HG03175 (cell line): ENCODE data around the gene PRPF40B.

ENCODE experiments used
- ATAC-seq: cut with Tn5 transposase; IDR thresholded peaks from one replicate; pipeline ENCODE4 v1.9.1; 2021; ENCODE audit warnings: mild to moderate bottlenecking, moderate library complexity; ENCODE audit not compliant: unreplicated experiment

The PRPF40B gene

DNA sequence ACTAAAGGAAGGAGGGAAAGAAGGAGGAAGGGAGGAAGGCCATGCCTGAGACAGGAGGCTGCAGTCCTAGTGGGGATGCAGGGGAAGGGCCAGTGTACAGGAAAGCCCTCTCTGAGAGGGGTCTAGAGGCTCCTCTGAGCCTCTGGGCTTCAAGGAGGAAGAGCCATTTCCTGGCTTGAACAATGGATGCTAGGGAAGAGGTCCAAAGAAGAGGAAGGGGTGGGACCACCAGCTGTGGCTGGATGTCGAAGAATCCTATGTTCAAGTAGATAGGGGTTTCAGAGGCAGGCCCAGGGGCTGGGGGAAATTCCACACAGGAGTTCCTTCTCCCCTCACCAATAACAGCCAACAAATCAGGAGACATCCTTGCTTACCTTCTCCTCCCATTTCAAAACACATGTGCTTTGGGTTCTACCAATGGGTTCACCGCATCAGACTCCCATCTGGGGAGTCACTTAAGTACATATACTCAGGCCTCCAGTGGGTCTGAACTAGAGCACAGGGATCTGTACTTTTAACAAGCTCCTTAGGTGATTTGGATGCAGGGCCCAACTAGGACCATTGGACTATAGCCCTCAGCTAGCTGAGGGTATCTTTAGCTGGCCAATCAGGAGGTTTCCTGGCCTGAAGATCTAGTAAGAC lies 32.4 kb downstream of the PRPF40B start:
- ATAC-seq = no peak

DNA sequence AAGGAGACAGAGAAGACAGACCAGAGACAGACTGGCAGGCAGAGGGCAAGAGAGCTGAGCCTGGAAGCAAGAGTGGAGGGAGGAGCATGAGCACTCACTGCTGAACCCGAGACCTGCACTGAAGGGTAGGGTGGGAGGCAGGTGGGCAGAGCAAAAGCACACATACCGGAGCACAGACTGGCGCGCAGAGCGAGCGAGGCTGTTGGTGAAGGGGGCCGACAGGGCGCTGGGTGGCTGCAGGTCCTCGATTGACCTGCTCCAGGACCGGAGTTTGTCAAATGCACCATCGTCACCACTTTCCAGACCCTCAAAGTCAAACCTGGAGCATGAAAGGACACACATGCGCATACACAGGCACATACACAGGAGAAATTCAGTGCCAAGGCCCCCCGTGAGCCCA lies 34.9 kb downstream of the PRPF40B start:
- no peak for ATAC-seq

DNA sequence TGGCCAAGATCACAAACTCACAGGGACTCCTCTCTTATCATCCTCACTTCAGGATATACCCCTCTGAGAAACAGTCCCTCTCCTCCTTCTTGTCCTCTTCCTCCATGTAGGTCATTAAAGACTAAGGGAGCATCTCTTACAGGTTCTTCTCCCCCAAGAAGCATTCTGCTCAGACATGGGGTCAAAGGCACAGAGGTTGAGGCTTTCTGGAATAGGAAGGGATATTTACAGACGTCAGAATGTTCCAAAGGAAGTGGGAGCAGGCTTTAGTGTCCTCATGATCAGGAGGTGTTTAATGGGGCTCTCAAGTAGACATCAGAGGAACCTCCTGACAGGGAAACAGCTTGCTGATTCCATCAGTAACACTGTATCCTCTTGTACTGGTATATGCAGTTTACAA lies 36.4 kb downstream of the PRPF40B start:
- ATAC-seq = no peak

DNA sequence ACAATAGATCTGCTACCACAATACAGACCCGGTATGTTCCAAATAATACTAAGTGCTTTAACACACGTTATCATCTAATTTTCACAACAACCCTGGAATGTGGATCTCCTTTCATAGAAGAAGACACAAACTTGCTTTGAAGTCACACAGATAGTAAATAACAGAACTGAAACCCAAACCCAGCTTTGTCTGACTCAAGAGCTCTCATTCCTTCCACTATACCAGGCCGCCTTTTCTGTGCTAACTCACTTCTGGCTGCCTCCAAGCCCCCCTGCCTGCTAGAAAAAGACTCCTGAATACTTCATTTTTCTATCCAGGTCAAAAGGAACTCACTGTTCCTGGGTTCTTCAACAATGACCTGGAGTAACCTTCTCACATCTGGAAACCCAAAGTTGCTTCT lies 37.8 kb downstream of the PRPF40B start:
- ATAC-seq = peak; percentile 38

- no peak for ATAC-seq
These were observed 38.4 kb downstream of the PRPF40B start for GRCh38 chr12:49661746-49662145.

GRCh38 chr12:49662998-49663843 lies 39.9 kb downstream of the PRPF40B start:
- ATAC-seq = peak; percentile 81

DNA sequence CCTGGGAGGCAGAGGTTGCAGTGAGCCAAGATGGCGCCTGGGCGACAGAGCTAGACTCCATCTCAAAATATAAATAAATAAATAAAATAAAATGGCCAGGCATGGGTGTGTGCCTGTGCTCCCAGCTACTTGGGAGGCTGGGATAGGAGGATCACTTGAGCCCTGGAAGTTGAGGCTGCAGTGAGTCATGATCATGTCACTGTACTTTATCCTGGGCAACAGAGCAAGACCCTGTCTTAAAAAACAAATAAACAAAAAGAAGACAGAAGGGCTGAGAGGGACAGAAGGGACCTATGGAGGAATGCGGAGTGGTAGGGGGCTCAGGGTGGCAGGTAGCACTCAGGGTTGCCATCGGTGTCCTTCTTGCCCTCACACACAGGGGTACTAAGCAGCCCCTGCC lies 40.8 kb downstream of the PRPF40B start:
- no peak for ATAC-seq

DNA sequence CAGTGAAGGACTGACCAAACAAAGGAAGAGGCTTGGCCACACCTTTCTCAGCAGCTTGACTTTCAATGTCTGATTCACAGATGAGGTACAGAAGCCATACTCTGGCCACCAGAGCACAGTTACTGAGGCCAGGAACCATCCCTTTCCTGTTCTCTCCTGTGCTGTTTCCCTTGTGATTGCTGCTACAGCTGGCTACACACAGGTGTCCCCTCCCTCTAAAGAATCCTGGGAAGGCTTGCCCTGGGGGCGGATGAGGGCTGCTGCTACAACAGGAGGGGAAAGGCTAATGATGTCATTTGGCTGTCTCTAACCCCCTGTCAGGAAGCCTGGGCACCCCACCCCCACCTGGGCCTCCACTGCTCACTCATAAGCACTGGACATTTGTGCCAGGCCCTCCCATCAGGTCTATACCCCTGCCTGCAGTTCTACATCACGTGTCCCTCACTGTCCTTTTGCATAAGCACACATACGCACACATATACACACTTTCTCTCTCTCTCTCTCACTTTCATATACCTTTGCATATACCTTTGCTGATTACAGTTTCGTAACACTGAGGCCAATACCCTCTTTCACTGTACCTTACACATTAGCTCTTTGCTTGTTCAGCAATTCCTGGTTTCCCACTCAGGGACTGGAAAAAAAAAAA lies 41.4 kb downstream of the PRPF40B start:
- ATAC-seq = peak; percentile 67

DNA sequence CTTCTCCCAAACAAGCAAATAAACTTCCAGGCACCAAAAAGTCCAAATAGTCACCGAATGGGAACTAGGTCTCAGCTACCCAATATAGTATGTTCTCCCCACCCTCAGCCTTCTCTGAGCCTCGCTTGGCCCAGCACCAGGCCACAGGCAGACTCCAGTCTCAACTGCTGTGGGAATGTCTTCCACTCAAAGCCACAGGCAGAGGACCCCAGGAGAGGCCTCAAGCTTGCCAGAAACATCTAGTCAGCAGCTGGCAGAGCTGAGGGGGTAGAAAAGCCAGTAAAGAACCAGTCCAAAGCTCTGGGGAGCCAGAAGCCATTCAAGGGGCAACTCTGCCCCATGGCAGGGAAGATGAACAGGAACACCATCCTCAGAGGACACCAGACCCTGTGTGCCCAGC lies 42.0 kb downstream of the PRPF40B start:
- ATAC-seq = no peak

DNA sequence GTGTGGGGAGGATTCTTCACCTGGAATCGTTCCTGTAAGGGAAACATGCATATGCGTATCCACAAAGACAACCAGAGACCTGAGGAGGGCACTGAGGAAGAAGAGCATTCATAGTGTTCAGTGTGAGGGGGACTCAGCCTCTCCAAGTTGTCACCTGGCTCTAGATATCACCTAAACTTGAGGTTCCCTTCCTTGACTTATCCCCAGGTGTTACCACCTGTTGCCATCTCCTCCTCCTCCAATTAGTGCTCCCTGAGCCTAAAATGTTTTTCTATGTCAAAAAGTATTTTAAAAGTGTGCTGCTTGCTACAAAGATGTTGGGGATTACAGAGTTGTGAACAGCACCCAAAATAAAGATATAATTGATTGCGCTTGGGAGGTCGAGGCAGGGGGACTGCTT lies 42.8 kb downstream of the PRPF40B start:
- ATAC-seq = no peak

GRCh38 chr12:49667325-49668090 lies 44.1 kb downstream of the PRPF40B start:
- ATAC-seq = no peak

DNA sequence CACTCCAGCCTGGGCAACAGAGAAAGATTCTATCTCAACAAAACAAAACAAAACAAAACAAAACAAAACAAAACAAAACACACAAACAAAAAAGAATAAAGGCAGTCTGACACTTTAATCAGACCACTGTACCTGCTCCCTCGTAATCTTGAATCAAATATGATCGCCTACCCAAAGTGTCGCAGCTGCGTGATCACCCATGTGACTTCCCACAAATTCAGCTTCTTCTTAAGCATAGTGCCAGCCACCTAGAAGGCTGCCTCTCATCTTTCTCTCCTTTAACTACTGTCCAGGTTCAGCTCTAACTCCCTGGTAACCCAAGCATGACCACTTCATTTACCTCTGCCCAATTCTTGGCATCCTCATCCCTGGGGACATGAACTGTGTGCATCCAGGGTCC lies 46.4 kb downstream of the PRPF40B start:
- no peak for ATAC-seq

- peak; percentile 47 for ATAC-seq
These were observed 47.8 kb downstream of the PRPF40B start for GRCh38 chr12:49671031-49671765.

- ATAC-seq = no peak
These were observed 49.2 kb downstream of the PRPF40B start for GRCh38 chr12:49672301-49673217.

DNA sequence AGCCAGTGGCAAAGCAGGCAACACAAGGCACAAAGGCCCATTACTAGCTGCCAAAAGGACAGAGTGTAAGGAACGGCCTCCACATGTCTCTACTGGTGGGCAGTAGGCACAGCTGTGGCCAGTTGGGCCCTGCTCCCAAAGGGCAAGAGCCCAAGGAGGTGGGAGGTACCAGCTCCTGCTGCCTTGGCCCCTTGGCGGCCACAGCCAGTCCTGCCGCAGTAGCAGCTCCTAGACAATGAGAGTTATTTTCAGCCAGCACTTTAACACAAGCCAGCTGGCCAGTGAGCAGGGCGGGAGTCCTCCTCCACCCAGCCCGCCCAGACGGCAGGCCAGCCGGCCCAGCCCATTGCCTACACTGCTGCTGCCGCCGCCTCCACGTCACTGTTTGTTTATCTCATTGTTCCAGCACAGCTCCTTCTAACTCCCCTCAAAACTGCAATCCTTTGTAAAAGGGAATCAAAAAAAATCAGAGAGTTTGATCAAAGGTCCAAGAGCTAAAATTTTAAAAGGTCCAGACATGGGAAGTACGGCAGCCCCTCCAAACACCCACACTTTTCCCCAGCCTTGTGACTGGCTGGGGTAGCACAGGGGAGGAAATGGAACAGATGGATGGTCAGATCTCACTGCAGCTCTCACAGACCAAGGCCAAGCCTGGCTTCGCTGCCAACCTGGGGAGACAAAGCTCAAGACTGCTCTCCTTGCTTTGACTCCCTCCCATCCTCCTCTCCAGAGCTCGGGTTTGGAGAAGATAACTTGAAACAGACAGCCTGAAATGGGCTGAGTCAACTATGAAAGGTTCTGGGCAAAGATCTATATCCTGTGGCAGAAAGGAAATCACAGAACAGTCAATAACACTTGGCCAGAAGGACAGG lies 50.3 kb downstream of the PRPF40B start:
- ATAC-seq = no peak

DNA sequence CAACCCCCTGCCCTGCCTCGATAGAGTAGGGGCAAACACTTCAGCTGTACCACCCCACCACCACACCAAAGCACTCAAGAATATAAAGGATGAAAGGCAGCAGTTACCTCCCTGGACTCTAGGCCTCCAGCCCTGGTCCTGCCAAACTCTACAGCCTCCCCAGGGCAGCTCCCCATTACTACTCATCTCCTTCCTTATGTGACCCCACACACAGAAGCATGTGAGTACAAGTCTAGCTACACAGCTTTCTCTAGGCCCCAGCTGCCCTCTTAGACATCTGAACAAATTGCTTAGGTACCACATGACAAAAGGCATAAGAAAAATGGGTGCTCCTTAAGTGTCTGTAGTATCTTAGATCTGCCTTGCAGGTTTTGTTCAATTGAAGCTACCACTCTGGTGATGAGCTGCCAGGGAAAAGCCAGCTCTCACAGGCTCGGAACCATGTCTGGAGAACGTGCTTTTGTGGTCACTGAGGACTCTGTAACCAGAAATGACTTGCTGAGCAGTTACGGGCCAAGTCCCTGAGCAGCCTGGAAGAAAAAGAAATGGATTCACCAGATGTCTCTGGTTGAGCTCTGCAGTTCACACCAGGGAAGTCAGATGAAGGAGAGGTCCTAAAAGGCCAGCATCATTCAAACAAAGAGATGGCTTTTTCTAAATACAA lies 51.1 kb downstream of the PRPF40B start:
- no peak for ATAC-seq

DNA sequence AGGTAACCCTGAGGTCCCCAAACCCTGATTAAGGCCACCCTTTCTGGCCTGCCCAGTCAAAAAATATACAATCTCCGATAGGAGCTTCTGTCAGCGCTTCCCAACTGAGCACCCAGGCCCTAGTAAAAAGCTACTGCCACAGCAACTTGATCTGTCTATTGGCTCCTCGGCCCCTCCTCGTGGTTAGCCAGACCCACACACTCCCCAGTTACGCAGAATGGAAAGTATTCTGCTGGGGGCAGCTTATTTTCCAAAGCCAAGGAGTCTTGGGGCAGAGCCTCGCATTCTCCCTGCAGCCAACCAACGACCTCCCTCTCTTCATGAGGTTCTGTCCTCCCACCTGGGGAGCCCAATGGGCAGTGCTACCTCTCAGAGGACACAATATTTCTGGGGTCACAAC lies 51.8 kb downstream of the PRPF40B start:
- no peak for ATAC-seq

- ATAC-seq = no peak
These were observed 55.4 kb downstream of the PRPF40B start for GRCh38 chr12:49678711-49679110.
